ENCODE results near the gene NEDD4L. TPM values are rescaled to one million over a fixed set of nuclear protein-coding genes. Genes with fewer than 3 reads are reported as not detected.

The NEDD4L gene
- total and polyA plus RNA-seq, 2 experiments from 2014 or later: 36.2 to 72.3 TPM

DNA sequence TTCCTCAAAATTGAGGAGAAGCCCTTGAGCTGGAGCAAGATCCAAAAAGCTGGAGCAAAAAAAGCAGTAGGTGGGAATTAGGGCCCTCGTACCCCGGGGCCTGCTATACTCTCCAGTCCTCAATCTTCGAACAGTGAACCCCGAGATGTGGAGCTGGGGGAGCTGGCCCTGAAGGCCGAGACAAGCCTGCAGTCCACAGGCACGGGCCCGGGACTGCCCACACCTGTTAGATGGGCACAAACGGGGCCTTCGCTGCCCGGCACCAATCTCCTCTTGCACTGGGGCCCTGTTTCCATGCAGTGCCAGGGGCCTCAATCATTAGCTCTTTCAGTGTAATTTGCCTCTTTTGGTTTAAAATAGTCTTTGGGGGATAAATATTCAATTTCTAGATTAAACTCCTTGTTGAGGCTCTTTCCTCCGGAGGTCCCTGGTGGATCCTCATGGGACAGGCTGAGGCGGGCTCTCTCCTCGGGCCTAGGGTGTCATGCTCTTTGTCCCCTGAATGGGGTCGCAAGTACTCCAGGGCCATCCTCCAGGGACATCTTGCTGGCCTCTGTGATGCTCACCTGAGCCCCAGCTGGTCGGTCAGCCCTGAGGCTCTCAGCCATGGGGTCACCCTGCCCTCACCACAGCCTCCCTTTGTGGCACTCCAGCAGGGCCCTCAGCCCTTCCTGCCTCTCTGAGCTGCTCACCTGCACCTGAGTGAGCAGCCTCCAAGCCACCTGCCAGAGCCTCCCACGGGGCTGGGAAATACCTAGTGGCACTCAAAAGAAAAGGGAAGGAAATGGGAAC, 361.3 kb downstream of the NEDD4L start (continued):
- TF ChIP-seq, protein P1, sequence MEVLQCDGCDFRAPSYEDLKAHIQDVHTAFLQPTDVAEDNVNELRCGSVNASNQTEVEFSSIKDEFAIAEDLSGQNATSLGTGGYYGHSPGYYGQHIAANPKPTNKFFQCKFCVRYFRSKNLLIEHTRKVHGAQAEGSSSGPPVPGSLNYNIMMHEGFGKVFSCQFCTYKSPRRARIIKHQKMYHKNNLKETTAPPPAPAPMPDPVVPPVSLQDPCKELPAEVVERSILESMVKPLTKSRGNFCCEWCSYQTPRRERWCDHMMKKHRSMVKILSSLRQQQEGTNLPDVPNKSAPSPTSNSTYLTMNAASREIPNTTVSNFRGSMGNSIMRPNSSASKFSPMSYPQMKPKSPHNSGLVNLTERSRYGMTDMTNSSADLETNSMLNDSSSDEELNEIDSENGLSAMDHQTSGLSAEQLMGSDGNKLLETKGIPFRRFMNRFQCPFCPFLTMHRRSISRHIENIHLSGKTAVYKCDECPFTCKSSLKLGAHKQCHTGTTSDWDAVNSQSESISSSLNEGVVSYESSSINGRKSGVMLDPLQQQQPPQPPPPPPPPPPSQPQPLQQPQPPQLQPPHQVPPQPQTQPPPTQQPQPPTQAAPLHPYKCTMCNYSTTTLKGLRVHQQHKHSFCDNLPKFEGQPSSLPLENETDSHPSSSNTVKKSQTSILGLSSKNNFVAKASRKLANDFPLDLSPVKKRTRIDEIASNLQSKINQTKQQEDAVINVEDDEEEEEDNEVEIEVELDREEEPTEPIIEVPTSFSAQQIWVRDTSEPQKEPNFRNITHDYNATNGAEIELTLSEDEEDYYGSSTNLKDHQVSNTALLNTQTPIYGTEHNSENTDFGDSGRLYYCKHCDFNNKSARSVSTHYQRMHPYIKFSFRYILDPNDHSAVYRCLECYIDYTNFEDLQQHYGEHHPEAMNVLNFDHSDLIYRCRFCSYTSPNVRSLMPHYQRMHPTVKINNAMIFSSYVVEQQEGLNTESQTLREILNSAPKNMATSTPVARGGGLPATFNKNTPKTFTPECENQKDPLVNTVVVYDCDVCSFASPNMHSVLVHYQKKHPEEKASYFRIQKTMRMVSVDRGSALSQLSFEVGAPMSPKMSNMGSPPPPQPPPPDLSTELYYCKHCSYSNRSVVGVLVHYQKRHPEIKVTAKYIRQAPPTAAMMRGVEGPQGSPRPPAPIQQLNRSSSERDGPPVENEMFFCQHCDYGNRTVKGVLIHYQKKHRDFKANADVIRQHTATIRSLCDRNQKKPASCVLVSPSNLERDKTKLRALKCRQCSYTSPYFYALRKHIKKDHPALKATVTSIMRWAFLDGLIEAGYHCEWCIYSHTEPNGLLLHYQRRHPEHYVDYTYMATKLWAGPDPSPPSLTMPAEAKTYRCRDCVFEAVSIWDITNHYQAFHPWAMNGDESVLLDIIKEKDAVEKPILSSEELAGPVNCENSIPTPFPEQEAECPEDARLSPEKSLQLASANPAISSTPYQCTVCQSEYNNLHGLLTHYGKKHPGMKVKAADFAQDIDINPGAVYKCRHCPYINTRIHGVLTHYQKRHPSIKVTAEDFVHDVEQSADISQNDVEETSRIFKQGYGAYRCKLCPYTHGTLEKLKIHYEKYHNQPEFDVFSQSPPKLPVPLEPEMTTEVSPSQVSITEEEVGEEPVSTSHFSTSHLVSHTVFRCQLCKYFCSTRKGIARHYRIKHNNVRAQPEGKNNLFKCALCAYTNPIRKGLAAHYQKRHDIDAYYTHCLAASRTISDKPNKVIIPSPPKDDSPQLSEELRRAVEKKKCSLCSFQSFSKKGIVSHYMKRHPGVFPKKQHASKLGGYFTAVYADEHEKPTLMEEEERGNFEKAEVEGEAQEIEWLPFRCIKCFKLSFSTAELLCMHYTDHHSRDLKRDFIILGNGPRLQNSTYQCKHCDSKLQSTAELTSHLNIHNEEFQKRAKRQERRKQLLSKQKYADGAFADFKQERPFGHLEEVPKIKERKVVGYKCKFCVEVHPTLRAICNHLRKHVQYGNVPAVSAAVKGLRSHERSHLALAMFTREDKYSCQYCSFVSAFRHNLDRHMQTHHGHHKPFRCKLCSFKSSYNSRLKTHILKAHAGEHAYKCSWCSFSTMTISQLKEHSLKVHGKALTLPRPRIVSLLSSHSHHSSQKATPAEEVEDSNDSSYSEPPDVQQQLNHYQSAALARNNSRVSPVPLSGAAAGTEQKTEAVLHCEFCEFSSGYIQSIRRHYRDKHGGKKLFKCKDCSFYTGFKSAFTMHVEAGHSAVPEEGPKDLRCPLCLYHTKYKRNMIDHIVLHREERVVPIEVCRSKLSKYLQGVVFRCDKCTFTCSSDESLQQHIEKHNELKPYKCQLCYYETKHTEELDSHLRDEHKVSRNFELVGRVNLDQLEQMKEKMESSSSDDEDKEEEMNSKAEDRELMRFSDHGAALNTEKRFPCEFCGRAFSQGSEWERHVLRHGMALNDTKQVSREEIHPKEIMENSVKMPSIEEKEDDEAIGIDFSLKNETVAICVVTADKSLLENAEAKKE (CRISPR knock-in tag; IDR thresholded peaks at IDR 0.05): no peak
- TF ChIP-seq CREB1 (CRISPR knock-in tag; IDR thresholded peaks at IDR 0.05; ENCODE audit: low read depth) (no peak), ZNF331 (CRISPR knock-in tag; IDR thresholded peaks at IDR 0.05; ENCODE audit: low read depth) (no peak), NANOG (IDR thresholded peaks at IDR 0.05; ENCODE audit: borderline replicate concordance) (no peak), EZH2 (IDR thresholded peaks at IDR 0.05; ENCODE audit: low read depth, unreplicated experiment) (no peak), ZNF114 (CRISPR knock-in tag; IDR thresholded peaks at IDR 0.05) (no peak)

DNA sequence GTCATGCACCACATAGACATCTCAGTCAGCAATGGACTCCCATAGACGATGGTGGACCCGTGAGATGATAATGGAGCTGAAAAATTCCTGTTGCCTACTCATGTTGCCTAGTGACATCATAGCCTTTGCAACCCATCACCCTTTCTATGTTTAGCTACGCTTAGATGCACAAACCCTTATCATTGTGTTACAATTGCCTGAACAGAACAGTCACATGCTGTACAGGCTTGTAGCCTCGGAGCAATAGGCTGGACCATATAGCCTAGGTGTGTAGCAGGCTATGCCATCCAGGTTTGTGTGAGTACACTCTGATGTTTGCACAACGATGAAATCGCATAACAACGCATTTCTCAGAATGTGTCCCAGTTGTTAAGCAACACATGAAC, 363.2 kb downstream of the NEDD4L start:
- Histone ChIP-seq H4K20me1 (replicated peaks; ENCODE audit: insufficient read depth) (no peaks in the 10 kb centered on the region), H3K4me1 (ENCODE audit: insufficient read depth) (0 out of 2 replicates have a peak, but pooled peaks cover 3% of the 10 kb centered on the region), H3K36me3 (ENCODE audit: insufficient read depth) (no peaks in the 10 kb centered on the region), H3K4me2 (no peak overlapping the region), H3K79me2 (replicated peaks; ENCODE audit: insufficient read depth) (no peaks in the 10 kb centered on the region), H3K4me3 (no peak overlapping the region), H2AFZ (no peak overlapping the region), H3K9me2 (ENCODE audit: insufficient read depth) (peaks cover 11% of the 10 kb centered on the region; the same call in 1 of the 2 replicates), H3K27ac (ENCODE audit: low read depth) (no peak overlapping the region), H3K27me3 (ENCODE audit: insufficient read depth) (no peaks in the 10 kb centered on the region), H3F3A (replicated peaks; ENCODE audit: low read depth) (no peaks in the 10 kb centered on the region)
- H3K9me3 Mint-ChIP-seq: no peaks in the 10 kb centered on the region
- H3K36me3 Mint-ChIP-seq (ENCODE audit: low read depth): no peaks in the 10 kb centered on the region
- DNase-seq (ENCODE audit: low spot score): no peak
- ATAC-seq: no peak
- peaks cover 8% of the 10 kb centered on the region; the same call in 2 of the 3 replicates for H3K4me1 Mint-ChIP-seq
- H3K4me3 Mint-ChIP-seq: no peak overlapping the region
- H3K27me3 Mint-ChIP-seq (ENCODE audit: insufficient read depth, low read depth, poor library complexity): peaks cover 7% of the 10 kb centered on the region
- no peak overlapping the region for H3K27ac Mint-ChIP-seq
- TF ChIP-seq, protein P2, sequence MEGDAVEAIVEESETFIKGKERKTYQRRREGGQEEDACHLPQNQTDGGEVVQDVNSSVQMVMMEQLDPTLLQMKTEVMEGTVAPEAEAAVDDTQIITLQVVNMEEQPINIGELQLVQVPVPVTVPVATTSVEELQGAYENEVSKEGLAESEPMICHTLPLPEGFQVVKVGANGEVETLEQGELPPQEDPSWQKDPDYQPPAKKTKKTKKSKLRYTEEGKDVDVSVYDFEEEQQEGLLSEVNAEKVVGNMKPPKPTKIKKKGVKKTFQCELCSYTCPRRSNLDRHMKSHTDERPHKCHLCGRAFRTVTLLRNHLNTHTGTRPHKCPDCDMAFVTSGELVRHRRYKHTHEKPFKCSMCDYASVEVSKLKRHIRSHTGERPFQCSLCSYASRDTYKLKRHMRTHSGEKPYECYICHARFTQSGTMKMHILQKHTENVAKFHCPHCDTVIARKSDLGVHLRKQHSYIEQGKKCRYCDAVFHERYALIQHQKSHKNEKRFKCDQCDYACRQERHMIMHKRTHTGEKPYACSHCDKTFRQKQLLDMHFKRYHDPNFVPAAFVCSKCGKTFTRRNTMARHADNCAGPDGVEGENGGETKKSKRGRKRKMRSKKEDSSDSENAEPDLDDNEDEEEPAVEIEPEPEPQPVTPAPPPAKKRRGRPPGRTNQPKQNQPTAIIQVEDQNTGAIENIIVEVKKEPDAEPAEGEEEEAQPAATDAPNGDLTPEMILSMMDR (conservative IDR thresholded peaks at IDR 0.05; ENCODE audit: low read depth in 2 of 2): no peak
- TF ChIP-seq STAT1 (IDR thresholded peaks at IDR 0.05; ENCODE audit: unreplicated experiment) (no peak), NANOG (IDR thresholded peaks at IDR 0.05; ENCODE audit: borderline replicate concordance) (no peak), EZH2 (IDR thresholded peaks at IDR 0.05; ENCODE audit: low read depth, unreplicated experiment) (no peak), ZNF331 (CRISPR knock-in tag; IDR thresholded peaks at IDR 0.05; ENCODE audit: low read depth) (no peak), POLR2AphosphoS5 (IDR thresholded peaks at IDR 0.05; ENCODE audit: low read depth) (no peak), JUNB (IDR thresholded peaks at IDR 0.05; ENCODE audit: unreplicated experiment) (no peak)
- TF ChIP-seq, protein P3, sequence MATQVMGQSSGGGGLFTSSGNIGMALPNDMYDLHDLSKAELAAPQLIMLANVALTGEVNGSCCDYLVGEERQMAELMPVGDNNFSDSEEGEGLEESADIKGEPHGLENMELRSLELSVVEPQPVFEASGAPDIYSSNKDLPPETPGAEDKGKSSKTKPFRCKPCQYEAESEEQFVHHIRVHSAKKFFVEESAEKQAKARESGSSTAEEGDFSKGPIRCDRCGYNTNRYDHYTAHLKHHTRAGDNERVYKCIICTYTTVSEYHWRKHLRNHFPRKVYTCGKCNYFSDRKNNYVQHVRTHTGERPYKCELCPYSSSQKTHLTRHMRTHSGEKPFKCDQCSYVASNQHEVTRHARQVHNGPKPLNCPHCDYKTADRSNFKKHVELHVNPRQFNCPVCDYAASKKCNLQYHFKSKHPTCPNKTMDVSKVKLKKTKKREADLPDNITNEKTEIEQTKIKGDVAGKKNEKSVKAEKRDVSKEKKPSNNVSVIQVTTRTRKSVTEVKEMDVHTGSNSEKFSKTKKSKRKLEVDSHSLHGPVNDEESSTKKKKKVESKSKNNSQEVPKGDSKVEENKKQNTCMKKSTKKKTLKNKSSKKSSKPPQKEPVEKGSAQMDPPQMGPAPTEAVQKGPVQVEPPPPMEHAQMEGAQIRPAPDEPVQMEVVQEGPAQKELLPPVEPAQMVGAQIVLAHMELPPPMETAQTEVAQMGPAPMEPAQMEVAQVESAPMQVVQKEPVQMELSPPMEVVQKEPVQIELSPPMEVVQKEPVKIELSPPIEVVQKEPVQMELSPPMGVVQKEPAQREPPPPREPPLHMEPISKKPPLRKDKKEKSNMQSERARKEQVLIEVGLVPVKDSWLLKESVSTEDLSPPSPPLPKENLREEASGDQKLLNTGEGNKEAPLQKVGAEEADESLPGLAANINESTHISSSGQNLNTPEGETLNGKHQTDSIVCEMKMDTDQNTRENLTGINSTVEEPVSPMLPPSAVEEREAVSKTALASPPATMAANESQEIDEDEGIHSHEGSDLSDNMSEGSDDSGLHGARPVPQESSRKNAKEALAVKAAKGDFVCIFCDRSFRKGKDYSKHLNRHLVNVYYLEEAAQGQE (IDR thresholded peaks at IDR 0.05; ENCODE audit: unreplicated experiment): no peak
